ENCODE data around the gene AOX1.

- TF ChIP-seq CTCF (conservative IDR thresholded peaks at IDR 0.05; ENCODE audit: low read length) (no peak), EZH2phosphoT487 (IDR thresholded peaks at IDR 0.05; ENCODE audit: borderline replicate concordance) (no peak)
Measured at GRCh38 chr2:200674837-200675236, 89.0 kb downstream of the AOX1 start.

Data from Loucy (cell line).